COLO829 (cell line): ENCODE measurements around the gene EBLN2.
"Not testable (repeated sequence)": the region's sequence is repeated elsewhere in the genome, so short reads cannot be mapped to it uniquely, and the experiment has no call there.

Experiments
- DNase-seq: peaks from one replicate; pipeline ENCODE4 v3.0.0; 2012; ENCODE audit warnings: low spot score

The EBLN2 gene

GRCh38 chr3:73060302-73060723 lies 1.1 kb upstream of the EBLN2 start:
- DNase-seq, result no peak

DNA sequence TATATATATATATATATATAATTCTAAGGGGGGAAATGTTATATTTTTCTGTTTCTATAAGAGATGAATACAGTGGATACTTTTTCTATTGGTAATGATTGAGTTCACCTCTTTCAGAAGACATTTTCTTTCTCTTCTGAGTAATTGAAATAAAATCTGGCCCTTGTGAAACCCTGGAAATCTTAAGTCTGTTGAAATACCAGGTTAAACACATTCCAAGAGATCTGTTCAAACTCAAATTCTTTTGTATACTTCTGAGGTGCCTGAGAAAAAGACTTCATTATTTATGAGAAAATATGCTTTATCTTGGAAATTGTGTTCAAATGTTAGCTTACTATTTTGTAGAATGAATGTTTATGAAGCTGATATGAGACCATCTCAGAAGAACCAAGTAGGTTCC lies 4.8 kb downstream of the EBLN2 start:
- DNase-seq, result not testable (repeated sequence)

DNA sequence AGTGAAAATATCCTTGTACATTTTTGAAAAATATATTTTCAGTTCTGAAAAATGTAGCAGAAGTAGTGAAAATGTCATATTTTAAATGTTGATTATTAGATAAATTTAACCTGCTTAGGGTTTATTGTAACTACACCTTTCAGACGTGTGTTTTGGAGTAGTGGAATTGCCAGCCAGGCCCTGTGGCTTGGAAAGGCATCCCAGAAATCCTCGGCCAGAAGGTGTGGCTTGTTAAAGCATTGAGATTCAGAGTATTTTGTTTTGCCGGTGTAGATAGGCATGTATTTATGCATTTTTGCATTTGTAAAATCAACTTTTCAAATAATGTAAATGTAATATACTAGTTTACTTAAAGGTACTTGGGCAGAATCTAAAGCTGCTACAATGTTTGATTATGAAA lies 7.0 kb downstream of the EBLN2 start:
- no peak for DNase-seq

- DNase-seq, result no peak
These were observed 7.7 kb downstream of the EBLN2 start for GRCh38 chr3:73069187-73069586.

GRCh38 chr3:73069775-73070444 lies 8.5 kb downstream of the EBLN2 start:
- no peak for DNase-seq

DNA sequence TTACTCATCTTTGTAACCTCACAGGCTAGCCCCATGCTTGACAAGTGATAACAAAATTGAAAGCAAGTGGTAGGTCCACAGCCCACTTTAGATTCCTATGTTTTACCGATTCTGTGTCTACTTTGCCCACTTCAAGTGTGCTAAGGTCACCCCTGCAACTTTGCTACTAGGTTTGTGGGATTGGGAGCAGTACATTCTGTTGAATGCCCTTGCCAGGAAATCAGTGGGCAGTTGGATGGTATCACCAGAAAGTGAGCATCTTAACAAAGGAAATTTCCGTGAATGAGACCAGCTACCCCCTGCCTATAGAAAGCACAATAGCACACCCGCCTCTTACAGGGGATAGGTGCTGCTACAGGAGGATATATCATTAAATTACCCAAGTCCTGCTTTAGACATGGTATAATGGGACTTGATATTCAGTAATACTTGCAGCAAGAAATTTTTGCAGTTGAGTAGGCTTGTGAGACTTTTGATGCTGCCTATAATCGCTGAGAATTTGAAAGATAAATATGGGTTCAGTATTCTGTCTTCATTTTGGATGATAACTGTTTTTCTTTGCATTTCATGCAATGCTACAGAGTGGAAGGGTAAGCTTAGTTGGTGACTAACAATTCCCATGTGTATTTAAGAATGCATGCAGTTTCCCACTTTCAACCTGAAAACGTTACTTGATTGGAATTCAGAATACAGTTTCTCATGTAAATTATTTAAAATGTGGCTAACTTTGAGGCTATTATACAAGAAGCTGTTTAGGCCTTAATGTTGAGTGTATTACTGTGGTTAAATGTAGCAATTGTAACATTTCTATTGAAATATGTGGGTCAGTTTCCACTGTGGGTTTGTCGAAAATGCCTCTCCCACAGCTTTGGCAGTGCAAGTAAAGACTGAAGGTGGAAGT lies 9.5 kb downstream of the EBLN2 start:
- DNase-seq, result peak; percentile 56

GRCh38 chr3:73071952-73072351 lies 10.5 kb downstream of the EBLN2 start:
- no peak for DNase-seq

DNA sequence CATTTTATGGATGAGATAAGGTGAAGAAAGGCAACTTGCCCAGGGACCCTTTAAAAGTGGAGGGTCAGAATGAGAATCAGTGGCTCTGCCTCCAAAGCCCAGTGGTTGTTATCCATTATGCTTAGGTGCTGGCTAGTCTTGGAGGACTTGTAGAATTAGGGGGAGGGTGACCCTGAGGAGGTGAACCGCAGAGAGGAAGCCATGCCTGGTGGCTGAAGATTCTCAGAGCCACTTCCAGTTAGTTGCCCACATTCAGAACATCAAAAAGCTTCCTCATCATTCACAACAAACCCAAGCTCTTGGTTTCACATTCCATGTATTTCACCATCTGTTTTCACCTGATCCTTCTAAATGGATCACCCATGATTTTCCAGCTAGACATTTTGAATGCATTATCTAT lies 11.2 kb downstream of the EBLN2 start:
- DNase-seq, result no peak

DNA sequence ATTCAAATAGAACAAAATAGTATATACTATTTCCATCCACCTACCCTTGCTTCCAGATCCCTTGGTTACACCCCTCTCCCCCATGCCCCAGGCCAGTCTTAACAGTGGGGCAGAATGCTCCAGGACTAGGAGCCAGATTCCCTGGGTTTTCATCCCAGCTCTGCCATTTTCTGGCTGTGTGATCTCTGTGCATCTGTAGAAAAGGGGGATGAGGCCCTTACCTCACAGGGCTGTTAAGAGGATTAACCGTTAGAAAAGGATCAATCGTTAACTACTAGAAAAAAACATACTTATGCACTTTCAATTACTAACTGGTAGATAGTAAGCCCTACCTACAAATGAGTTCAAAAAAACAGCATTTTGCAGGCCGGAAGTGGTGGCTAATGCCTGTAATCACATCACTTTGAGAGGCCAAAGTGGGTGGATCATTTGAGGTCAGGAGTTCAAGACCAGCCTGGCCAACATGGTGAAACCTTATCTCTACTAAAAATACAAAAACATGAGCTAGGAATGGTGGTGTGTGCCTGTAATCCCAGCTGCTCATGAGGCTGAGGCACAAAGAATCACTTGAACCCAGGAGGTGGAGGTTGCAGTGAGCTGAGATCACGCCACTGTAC lies 11.7 kb downstream of the EBLN2 start:
- DNase-seq, result no peak

- no peak for DNase-seq
These were observed 13.3 kb downstream of the EBLN2 start for GRCh38 chr3:73074781-73075180.

- DNase-seq, result no peak
These were observed 18.9 kb downstream of the EBLN2 start for GRCh38 chr3:73080216-73080966.

DNA sequence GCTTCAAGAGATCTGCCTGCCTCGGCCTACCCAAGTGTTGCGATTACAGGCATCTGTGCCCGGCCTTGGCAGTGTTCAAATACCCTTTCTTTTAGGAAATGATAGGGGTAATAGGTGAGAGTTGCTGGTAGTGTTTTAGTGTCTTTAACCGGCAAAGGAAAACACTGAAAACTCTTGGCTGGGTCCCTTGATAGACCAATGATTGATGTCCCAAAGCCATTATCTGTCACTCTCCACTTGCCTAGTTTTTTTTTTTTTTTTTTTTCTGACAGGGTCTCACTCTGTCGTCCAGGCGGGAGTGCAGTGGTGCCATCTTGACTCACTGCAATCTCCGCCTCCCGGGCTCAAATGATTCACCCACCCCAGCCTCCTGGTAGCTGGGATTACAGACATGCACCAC lies 19.7 kb downstream of the EBLN2 start:
- DNase-seq, result no peak

DNA sequence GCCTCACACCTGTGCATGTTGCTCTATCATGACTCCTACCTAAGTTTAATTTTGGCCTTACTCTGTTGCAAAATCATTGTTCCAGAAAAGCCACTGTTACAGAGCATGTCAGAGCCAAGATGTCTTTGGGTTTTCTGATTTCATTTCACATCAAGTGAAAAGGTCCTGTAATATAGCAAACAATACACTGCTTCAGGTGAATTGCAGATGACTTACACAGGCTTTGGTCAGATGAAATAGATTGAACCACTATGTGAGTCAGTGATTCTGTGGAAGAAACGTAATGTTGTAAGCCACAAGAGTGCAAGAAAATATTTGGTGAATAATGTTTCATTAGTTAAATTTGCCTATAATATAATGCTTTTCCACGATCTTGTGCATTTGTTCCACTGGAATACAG lies 22.7 kb downstream of the EBLN2 start:
- no peak for DNase-seq

DNA sequence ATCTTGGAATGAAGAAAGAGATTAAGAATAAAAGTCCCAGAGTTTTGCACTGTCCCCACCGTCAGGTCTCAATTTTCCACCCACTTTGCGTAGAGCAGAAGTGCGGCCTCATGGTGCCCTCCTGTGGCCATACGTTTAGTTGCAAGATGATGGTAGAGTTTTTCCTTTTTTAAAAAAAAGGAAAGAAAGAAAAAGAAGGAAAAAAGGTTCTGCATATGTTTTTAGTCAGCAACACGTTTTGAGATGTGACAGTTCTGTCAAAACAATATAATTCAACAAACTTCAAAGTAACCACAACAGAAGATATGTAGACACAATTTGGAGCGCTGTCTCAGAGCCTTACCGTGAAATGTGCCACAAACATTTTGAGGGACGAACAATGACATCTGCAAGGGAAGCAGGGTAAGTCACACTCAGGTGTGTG lies 24.6 kb downstream of the EBLN2 start:
- DNase-seq, result peak; percentile 72

GRCh38 chr3:73094129-73094528 lies 32.7 kb downstream of the EBLN2 start:
- peak; percentile 77 for DNase-seq

GRCh38 chr3:73094951-73095350 lies 33.5 kb downstream of the EBLN2 start:
- peak; percentile 61 for DNase-seq

DNA sequence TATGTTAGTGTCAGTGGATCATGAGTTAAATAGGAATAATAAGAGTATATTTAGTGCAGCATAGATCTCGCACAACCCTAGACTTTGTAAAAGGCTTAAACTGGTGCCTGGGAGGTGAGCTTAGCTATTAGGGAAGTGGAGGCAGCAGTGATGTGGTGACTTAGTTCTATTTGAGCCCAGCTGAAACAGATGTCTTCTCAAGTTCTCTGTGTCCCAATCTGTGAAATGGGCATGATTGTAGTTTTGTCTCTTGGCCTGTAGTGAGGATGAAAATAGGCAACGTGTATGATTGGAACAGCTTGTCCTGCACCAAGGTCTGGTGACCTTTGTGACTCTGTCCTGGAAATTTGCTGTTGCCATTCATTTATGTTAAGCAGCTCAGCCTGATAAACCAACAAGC lies 34.7 kb downstream of the EBLN2 start:
- DNase-seq, result no peak

DNA sequence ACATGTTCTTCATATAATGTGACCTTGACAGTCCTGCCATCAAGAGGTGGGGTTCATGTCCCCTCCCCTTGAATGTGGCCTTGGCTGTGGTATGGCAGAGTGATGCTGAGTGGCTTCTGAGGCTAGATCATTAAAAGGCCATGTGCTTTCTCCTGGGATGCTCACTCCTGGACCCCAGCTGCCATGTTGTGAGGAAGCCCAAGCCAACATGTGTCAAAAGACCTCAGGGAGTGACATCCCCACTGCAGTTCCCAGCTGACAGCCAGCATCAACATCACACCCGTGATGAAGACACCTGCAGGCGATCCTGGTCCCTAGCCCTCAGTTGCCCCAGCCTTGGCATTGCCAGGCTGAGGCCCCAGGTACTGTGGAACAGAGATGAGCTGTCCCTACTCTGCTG lies 36.6 kb downstream of the EBLN2 start:
- DNase-seq, result no peak

DNA sequence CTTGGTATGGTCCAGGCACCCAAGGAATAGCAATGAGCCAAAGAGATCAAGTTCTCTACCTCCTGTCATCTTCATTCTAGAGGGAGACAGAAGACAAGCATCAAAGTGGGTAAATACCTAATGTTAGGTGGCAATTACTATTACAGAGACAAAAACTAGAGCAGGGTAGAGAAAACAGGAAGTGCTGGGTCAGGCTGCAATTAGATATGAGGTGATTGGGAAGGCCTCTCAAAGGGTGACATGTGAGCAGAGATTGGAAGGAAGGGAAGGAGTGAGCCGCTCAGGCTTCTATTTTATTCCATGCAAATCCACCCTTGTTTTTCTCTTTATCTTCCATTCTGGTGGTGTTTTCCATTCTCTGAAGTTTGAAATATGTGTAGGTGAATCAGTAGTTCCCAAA lies 37.4 kb downstream of the EBLN2 start:
- no peak for DNase-seq

DNA sequence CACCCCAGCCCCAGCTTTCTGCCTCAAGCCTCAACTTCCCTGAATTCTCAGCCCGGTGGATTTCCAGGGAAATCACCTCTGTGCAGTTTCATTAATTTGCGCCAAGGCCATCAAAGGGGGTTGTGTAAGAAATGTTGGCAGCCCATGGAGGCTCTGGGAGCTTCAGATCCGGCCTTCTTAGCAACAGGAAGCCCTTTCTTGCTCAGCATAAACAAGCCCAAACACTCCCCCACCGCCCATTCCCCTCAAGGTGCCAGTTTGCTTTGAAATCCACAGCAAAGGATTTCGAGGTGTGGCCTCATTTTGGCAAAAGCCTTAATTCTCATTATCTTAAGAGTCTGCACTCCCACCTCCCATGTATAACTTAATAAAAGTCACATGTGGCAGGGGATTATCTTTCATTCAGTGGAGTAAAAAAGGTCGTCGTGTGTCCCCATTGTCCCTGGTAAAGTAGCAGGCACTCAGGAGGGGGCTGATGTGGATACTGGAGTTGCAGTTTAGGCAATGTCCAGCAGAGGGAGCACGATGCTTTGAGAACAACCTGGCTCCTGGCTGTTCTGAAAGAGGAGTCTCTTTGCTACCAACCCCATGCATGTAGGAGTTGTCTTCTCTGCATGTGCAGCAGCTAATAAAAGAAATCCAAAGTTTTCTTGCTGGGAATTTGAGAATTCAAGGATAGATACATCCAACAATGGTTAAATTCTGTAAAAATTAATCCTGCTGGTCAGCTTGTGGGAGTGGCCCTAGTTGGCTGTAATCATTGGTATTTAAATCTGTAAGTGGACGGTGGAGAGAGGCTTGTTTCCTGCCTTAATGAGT lies 39.5 kb downstream of the EBLN2 start:
- peak; percentile 96 for DNase-seq

DNA sequence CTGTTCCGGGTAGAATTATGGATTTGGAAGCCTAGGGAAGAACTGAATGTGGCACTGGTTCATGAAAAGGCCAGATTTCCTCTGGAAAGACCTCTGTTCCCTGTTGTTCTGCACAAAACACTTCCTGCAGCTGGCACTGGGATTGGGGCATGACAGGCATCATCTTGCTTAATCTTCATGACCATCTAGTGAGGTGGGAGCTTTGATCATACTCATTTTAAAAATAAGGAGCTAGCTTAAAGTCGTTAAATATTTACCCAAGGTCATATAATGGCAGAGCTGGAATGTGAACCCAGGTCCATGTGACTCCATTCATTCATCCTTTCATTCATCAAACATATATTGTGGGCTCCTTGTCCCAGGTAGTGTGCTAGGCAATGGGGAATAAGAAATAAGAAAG lies 40.4 kb downstream of the EBLN2 start:
- DNase-seq, result no peak
